ENCODE data around the gene MTREX. TPM values are rescaled to one million over a fixed set of nuclear protein-coding genes. Genes with fewer than 3 reads are reported as not detected.
A peak's percentile ranks its signal among the peaks of the same experiment; 100 is the strongest.

Gene MTREX
- total and polyA plus RNA-seq, 10 donors = 13.8 to 73.6 (median 58.3) TPM

DNA sequence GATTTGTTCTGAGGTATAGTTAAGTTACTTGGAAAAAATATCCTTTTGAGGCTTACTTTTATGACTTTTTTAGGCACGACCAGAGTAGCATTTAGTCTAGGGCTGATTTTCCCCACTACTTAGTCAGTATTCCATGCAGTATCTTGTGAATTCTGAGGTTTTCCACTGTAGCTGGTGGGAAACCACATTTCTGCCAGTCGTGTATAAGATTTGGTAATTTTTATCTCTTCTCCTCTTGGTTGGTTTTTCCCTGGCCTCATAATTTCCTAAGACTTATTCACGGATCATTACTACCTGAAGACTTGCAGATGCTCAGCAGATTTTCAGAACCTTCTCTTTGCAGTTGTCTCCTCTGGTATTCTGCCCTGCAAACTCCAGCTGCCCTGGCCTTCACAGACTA lies 23.5 kb downstream of the MTREX start:
- Histone ChIP-seq H3K4me3 (no peak overlapping the region), H3K36me3 (peaks cover 3 to 83% (median 24%) of the 10 kb centered on the region in 6 donors), H3K27me3 (replicated peaks in 1 of 7) (no peaks in the 10 kb centered on the region), H3K4me1 (peaks cover 0 to 16% (median 0%) of the 10 kb centered on the region in 6 donors), H3K27ac (no peak overlapping the region), H3K9me3 (no peaks in the 10 kb centered on the region)
- intact Hi-C loops (cut with DNase I; ENCODE audit: low total_unique reads) = no loop called here
- WGBS, 5 donors = 82 to 94% (median 88%) methylated on average over 3 of the region's 3 CpGs
- TF ChIP-seq POLR2A (IDR thresholded peaks at IDR 0.05) (no peak), POLR2AphosphoS5 (IDR thresholded peaks at IDR 0.05) (no peak)
- TF ChIP-seq, protein P1, sequence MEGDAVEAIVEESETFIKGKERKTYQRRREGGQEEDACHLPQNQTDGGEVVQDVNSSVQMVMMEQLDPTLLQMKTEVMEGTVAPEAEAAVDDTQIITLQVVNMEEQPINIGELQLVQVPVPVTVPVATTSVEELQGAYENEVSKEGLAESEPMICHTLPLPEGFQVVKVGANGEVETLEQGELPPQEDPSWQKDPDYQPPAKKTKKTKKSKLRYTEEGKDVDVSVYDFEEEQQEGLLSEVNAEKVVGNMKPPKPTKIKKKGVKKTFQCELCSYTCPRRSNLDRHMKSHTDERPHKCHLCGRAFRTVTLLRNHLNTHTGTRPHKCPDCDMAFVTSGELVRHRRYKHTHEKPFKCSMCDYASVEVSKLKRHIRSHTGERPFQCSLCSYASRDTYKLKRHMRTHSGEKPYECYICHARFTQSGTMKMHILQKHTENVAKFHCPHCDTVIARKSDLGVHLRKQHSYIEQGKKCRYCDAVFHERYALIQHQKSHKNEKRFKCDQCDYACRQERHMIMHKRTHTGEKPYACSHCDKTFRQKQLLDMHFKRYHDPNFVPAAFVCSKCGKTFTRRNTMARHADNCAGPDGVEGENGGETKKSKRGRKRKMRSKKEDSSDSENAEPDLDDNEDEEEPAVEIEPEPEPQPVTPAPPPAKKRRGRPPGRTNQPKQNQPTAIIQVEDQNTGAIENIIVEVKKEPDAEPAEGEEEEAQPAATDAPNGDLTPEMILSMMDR (IDR thresholded peaks at IDR 0.05 in 8 of 11, conservative IDR thresholded peaks at IDR 0.05 in 3 of 11) = no peak
- no peak for DNase-seq

DNA sequence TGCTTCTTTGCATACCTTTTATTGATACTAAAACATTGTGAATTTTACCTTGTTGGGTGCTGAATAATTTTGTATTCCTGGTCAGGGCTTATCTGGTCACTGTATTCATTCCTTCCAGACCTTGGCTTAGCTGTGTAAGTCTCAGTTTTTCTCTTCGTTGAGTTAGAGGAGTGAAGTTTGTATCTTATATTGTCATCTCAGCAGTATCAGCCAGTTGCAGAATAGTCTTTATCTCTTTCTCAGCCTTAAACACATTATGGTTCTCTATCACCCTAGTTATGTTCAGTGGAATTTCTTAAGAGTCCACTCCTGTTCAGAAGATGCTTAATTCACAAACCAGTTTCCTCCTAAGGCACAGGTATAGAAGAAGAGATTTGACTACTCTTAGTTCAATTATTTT lies 25.2 kb downstream of the MTREX start:
- intact Hi-C loops (cut with DNase I; ENCODE audit: low total_unique reads) = no loop called here
- WGBS, 5 donors = 87 to 97% (median 89%) methylated on average over 1 of the region's 1 CpG
- peaks cover 3 to 72% (median 21%) of the 10 kb centered on the region in 6 donors for H3K36me3 ChIP-seq
- H3K4me3 ChIP-seq = no peak overlapping the region
- H3K27ac ChIP-seq = no peak overlapping the region
- H3K4me1 ChIP-seq = peaks cover 0 to 25% (median 4%) of the 10 kb centered on the region in 6 donors
- no peak for DNase-seq
- TF ChIP-seq POLR2A (IDR thresholded peaks at IDR 0.05) = no peak
- TF ChIP-seq, protein P1 (IDR thresholded peaks at IDR 0.05 in 8 of 11, conservative IDR thresholded peaks at IDR 0.05 in 3 of 11) = no peak
- H3K9me3 ChIP-seq = no peaks in the 10 kb centered on the region
- no peaks in the 10 kb centered on the region for H3K27me3 ChIP-seq (replicated peaks in 1 of 7)

DNA sequence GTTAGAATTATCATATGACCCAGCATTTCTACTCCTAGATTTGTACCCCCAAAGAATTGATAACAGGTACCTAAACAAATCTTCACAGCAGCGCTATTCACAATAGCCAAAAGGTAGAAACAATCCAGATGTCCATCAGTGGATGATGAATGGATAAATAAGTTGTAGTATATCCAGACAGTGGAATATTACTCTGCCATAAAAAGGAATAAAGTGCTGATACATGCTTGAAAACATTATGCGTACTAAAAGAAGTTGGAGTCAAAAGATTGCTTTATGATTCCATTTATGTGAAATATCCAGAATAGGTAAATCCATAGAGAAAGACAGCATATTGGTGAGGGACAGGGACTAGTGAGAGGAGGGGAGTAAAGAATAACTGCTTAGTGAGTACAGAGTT lies 26.0 kb downstream of the MTREX start:
- 95 to 99% (median 97%) methylated on average over 2 of the region's 2 CpGs for WGBS, 5 donors
- H3K4me3 ChIP-seq = no peak overlapping the region
- no peak for DNase-seq
- H3K36me3 ChIP-seq = peaks cover 3 to 64% (median 17%) of the 10 kb centered on the region in 6 donors
- H3K9me3 ChIP-seq = no peaks in the 10 kb centered on the region
- no peaks in the 10 kb centered on the region for H3K27me3 ChIP-seq (replicated peaks in 1 of 7)
- peaks cover 0 to 33% (median 9%) of the 10 kb centered on the region in 6 donors for H3K4me1 ChIP-seq
- no peak overlapping the region for H3K27ac ChIP-seq
- intact Hi-C loops (cut with DNase I; ENCODE audit: low total_unique reads) = no loop called here
- no peak for TF ChIP-seq POLR2A (IDR thresholded peaks at IDR 0.05)
- no peak for TF ChIP-seq POLR2AphosphoS5 (IDR thresholded peaks at IDR 0.05)
- TF ChIP-seq, protein P1 (IDR thresholded peaks at IDR 0.05 in 8 of 11, conservative IDR thresholded peaks at IDR 0.05 in 3 of 11) = no peak

DNA sequence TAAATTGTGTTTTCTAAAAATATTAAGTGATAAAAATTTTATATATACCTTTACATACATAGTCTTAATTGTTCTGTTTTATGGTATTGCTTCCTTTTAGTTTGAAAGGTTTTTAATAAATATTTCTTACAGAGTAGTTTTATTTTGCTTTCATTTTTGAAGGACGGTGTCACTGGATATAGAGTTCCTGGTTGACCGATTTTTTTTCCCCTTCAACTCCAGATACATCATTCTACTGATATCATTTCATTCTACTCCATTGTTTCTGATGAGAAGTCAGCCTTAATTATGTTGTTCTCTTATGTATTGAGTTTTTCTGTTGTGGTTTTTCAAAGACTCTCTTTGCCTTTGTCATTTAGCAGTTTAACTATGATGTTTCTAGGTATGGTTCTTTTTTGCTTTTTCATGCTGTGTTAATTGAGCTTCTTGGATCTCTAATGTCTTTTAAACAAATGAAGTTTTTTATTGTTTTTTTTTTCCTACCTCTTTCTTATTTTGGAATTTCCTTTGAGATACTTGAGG lies 30.4 kb downstream of the MTREX start:
- TF ChIP-seq POLR2A (IDR thresholded peaks at IDR 0.05) (no peak), POLR2AphosphoS5 (IDR thresholded peaks at IDR 0.05) (no peak)
- TF ChIP-seq, protein P1 (IDR thresholded peaks at IDR 0.05 in 8 of 11, conservative IDR thresholded peaks at IDR 0.05 in 3 of 11) = no peak
- Histone ChIP-seq H3K4me1 (peaks cover 0 to 26% (median 12%) of the 10 kb centered on the region in 6 donors), H3K4me3 (peak overlapping the region in 1 of 8 donors; percentile 3), H3K36me3 (peaks cover 0 to 62% (median 22%) of the 10 kb centered on the region in 6 donors), H3K9me3 (no peaks in the 10 kb centered on the region), H3K27me3 (replicated peaks in 1 of 7) (no peaks in the 10 kb centered on the region), H3K27ac (peak overlapping the region in 1 of 8 donors; percentile 39)
- DNase-seq = no peak
- intact Hi-C loops (cut with DNase I; ENCODE audit: low total_unique reads) = no loop called here
- 49 to 70% (median 56%) methylated on average over 2 of the region's 2 CpGs for WGBS, 5 donors

All from spleen (tissue), 11 donors.